Epithelial cell of proximal tubule (primary cell): ENCODE measurements around the gene ARAF. TPM values are rescaled to one million over a fixed set of nuclear protein-coding genes. Genes with fewer than 3 reads are reported as not detected.
A peak's percentile ranks its signal among the peaks of the same experiment; 100 is the strongest.

Experiments
- DNase-seq: peaks from one replicate; pipeline ENCODE4 v3.0.0-alpha.2; 2011; ENCODE audit warnings: low read depth
- H3K4me3 ChIP-seq: 2 replicates; pipeline ENCODE4 v1.5.1; 2011; ENCODE audit warnings: low read depth, mild to moderate bottlenecking, low read length
- CTCF ChIP-seq: conservative IDR thresholded peaks from 2 replicates; pipeline ENCODE4 v1.5.1; 2012; ENCODE audit warnings: low read depth, mild to moderate bottlenecking, low read length
- total RNA-seq: library from RNA; depleted of rRNA; stranded (reverse); fragments of >200 nt; gene quantifications from 2 replicates; pipeline ENCODE4 v1.2.3, GENCODE V29; 2015

ARAF gene
- total RNA-seq, 1 donor from 2014 or later = 31.5 TPM

DNA sequence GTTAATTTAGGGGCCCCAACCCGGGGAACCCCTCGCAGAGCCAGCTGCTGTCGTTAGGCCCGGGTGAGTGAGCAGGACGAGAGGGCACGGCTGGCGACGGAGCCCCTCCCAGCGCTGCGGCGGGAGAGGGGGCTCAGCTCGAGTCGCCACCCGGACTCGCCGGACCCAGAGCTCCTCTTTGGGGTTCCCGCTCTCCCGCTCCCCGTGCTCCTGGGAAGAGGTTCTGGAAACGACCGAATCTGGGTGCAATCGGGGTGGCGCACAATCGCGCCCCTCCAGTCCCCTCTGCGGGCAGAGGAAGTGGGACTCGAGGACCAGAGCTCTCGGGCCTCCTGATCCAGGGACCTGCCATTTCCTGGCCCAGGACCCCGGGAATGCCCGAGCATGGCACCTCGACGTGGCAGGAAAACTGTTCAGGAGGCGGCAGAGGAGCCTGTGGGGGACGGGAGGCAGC lies 37.3 kb upstream of the ARAF start:
- no peak for TF ChIP-seq CTCF
- peak overlapping the region; percentile 56 for H3K4me3 ChIP-seq
- no peak for DNase-seq

- DNase-seq = no peak
- H3K4me3 ChIP-seq = no peak overlapping the region
- TF ChIP-seq CTCF = no peak
These were observed 31.5 kb upstream of the ARAF start for GRCh38 chrX:47529548-47529947.

DNA sequence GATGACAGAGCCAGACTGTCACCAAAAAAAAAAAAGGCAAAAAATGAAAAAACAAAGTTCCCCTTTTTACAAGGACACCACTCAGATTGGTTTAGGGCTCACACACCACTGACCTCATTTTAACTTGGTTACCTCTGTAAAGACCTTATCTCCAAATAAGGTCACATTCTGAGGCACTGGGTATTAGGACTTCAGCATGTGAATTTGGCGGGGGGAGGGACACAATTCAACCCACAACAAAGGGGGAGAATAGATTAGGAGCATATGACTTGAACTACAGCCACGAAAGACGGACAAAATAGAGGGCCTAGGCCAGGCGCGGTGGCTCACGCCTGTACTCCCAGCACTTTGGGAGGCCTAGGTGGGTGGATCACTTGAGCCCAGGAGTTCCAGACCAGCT lies 31.0 kb upstream of the ARAF start:
- TF ChIP-seq CTCF = no peak
- no peak overlapping the region for H3K4me3 ChIP-seq
- no peak for DNase-seq

GRCh38 chrX:47539860-47540259 lies 21.1 kb upstream of the ARAF start:
- no peak for DNase-seq
- no peak overlapping the region for H3K4me3 ChIP-seq
- no peak for TF ChIP-seq CTCF

DNA sequence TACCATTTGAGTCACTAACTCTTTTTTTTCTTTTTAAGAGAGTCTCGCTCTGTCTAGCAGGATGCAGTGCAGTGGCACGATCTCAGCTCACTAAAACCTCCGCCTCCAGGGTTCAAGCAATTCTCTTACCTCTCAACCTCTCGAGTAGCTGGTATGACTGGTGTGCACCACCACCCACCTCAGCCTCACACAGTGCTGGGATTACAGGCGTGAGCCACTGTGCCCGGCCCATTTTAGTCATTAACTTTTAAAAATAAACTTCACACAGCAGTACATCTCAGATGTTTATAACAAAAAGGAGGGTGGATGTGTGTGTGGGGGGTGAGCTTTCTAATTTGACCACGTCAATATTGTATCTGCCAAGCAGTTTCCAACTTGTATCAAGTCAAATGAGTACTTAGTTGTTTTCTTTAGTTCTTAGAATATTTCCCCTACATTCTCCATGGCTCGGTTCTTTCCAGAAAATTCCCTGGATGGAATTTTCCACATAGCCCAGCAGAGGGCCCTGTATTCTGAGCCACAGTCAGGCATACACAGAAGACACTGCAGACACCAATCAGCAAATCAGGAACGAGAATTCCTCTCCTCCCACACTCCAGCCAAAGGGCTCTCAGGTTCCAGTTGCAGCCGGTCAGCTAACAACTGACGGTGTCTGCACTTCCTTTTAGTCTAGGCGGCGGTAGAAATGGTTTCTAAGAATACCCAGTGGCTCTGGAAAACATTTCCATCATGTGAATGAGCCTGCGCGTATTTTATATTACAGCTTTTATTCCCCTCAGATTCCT lies 20.1 kb upstream of the ARAF start:
- DNase-seq = peak; percentile 67
- H3K4me3 ChIP-seq = no peak overlapping the region
- peak; percentile 67 for TF ChIP-seq CTCF

DNA sequence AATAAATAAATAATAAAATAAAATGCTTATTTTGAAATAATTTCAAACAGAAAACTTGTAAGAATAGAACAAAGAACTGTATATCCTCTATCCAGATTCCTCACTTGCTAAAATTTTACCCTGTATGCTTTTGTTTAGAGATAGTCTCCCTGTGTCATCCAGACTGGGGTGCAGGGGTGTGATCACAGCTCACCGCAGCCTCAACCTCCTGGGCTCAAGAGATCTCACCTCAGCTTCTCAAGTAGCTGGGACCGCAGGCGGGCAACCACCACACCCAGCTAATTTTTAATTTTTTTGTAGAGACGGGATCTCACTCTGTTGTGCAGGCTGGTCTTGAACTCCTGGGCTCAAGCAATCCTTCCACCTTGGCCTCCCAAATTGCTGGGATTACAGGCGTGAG lies 17.5 kb upstream of the ARAF start:
- no peak for DNase-seq
- no peak for TF ChIP-seq CTCF
- no peak overlapping the region for H3K4me3 ChIP-seq
